ENCODE data around the gene FURIN.
A peak's percentile ranks its signal among the peaks of the same experiment; 100 is the strongest.
"Not testable (repeated sequence)": the region's sequence is repeated elsewhere in the genome, so short reads cannot be mapped to it uniquely, and the experiment has no call there.

Gene FURIN

GRCh38 chr15:90921887-90922286, 53.5 kb downstream of the FURIN start:
- no peak for DNase-seq

GRCh38 chr15:90922712-90923322, 54.4 kb downstream of the FURIN start:
- DNase-seq = not testable (repeated sequence)

GRCh38 chr15:90924375-90924774, 56.0 kb downstream of the FURIN start:
- no peak for DNase-seq

- DNase-seq = not testable (repeated sequence)
These were observed 58.4 kb downstream of the FURIN start for GRCh38 chr15:90926766-90927165.

- not testable (repeated sequence) for DNase-seq
These were observed 59.7 kb downstream of the FURIN start for GRCh38 chr15:90928106-90928505.

- no peak for DNase-seq
These were observed 61.0 kb downstream of the FURIN start for GRCh38 chr15:90929246-90930019.

- DNase-seq = no peak
These were observed 62.6 kb downstream of the FURIN start for GRCh38 chr15:90930861-90931574.

GRCh38 chr15:90931575-90931827, 63.1 kb downstream of the FURIN start:
- no peak for DNase-seq

GRCh38 chr15:90931828-90932659, 63.7 kb downstream of the FURIN start, which contains the start of gene HDDC3:
Gene HDDC3, minus strand, starts transcription at chr15:90932549. Its CDS starts 9 bp downstream, at chr15:90932540.
- peak; percentile 79 for DNase-seq

GRCh38 chr15:90932660-90932991, 64.2 kb downstream of the FURIN start:
- no peak for DNase-seq

Data from NCI-H1048 (cell line).